IPS-NIHi7 (cell line): ENCODE data around the gene VWDE.
A peak's percentile ranks its signal among the peaks of the same experiment; 100 is the strongest.

Source experiments
- DNase-seq: peaks from one replicate; pipeline ENCODE4 v3.0.0; 2012; ENCODE audit warnings: mixed read lengths; ENCODE audit errors: extremely low spot score

Gene VWDE

GRCh38 chr7:12328888-12329770, 74.5 kb downstream of the VWDE start:
- peak; percentile 19 for DNase-seq

- DNase-seq = no peak
Observed at GRCh38 chr7:12327922-12328321, 75.7 kb downstream of the VWDE start.

GRCh38 chr7:12325646-12326045, 78.0 kb downstream of the VWDE start:
- no peak for DNase-seq

- no peak for DNase-seq
Observed at GRCh38 chr7:12323415-12323814, 80.2 kb downstream of the VWDE start.

GRCh38 chr7:12322903-12323300, 80.8 kb downstream of the VWDE start:
- DNase-seq = no peak

- DNase-seq = no peak
Observed at GRCh38 chr7:12322284-12322902, 81.3 kb downstream of the VWDE start.

GRCh38 chr7:12320987-12321647, 82.5 kb downstream of the VWDE start:
- DNase-seq = no peak

- no peak for DNase-seq
Observed at GRCh38 chr7:12320241-12320986, 83.3 kb downstream of the VWDE start.

GRCh38 chr7:12317675-12318074, 86.0 kb downstream of the VWDE start:
- DNase-seq = no peak

- no peak for DNase-seq
Observed at GRCh38 chr7:12316925-12317324, 86.7 kb downstream of the VWDE start.

- DNase-seq = no peak
Observed at GRCh38 chr7:12315049-12315448, 88.6 kb downstream of the VWDE start.

- no peak for DNase-seq
Observed at GRCh38 chr7:12314199-12314598, 89.5 kb downstream of the VWDE start.

GRCh38 chr7:12305502-12305901, 98.2 kb downstream of the VWDE start:
- no peak for DNase-seq

GRCh38 chr7:12303495-12303894, 100.2 kb downstream of the VWDE start:
- no peak for DNase-seq

- no peak for DNase-seq
Observed at GRCh38 chr7:12303062-12303461, 100.6 kb downstream of the VWDE start.

- no peak for DNase-seq
Observed at GRCh38 chr7:12300415-12300814, 103.2 kb downstream of the VWDE start.

GRCh38 chr7:12299367-12299766, 104.3 kb downstream of the VWDE start:
- no peak for DNase-seq

GRCh38 chr7:12297283-12298108, 106.2 kb downstream of the VWDE start:
- no peak for DNase-seq

GRCh38 chr7:12296051-12296570, 107.6 kb downstream of the VWDE start:
- DNase-seq = no peak

- DNase-seq = no peak
Observed at GRCh38 chr7:12294701-12295100, 109.0 kb downstream of the VWDE start.

- DNase-seq = no peak
Observed at GRCh38 chr7:12291870-12292269, 111.8 kb downstream of the VWDE start.
